GM18511 (cell line): ENCODE results near the gene TIMMDC1.

Experiments
- ATAC-seq: cut with Tn5 transposase; IDR thresholded peaks from one replicate; pipeline ENCODE4 v1.9.1; 2021; ENCODE audit warnings: mild to moderate bottlenecking, moderate library complexity; ENCODE audit not compliant: unreplicated experiment

TIMMDC1 gene, protein sequence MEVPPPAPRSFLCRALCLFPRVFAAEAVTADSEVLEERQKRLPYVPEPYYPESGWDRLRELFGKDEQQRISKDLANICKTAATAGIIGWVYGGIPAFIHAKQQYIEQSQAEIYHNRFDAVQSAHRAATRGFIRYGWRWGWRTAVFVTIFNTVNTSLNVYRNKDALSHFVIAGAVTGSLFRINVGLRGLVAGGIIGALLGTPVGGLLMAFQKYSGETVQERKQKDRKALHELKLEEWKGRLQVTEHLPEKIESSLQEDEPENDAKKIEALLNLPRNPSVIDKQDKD

GRCh38 chr3:119498186-119499011 is at the start of gene TIMMDC1:
Gene TIMMDC1, plus strand, starts transcription at chr3:119498547. Its CDS starts 187 bp downstream, at chr3:119498734.
- peak; percentile 98 for ATAC-seq

DNA sequence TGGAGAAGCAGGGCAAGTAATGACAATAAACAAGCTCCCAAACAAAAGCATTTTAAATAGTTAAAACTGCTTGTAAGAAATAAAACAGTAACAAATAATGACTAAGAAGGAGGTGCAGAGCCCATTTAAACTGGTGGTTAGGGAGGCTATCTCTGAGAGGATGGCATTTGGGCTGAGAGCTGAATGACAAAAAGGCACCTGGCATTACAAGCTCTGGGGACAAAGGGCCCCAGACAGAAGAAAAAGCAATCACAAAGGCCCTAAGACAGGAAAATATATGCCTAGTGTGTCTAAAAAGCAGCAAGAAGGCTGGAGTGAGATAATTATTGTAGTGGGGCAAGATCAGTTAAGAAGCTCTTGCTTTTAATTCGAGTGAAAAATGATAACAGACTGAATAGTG is 44.5 kb upstream of the TIMMDC1 start:
- no peak for ATAC-seq

GRCh38 chr3:119456469-119456868 is 41.9 kb upstream of the TIMMDC1 start:
- no peak for ATAC-seq

GRCh38 chr3:119457246-119457645 is 41.1 kb upstream of the TIMMDC1 start:
- no peak for ATAC-seq

DNA sequence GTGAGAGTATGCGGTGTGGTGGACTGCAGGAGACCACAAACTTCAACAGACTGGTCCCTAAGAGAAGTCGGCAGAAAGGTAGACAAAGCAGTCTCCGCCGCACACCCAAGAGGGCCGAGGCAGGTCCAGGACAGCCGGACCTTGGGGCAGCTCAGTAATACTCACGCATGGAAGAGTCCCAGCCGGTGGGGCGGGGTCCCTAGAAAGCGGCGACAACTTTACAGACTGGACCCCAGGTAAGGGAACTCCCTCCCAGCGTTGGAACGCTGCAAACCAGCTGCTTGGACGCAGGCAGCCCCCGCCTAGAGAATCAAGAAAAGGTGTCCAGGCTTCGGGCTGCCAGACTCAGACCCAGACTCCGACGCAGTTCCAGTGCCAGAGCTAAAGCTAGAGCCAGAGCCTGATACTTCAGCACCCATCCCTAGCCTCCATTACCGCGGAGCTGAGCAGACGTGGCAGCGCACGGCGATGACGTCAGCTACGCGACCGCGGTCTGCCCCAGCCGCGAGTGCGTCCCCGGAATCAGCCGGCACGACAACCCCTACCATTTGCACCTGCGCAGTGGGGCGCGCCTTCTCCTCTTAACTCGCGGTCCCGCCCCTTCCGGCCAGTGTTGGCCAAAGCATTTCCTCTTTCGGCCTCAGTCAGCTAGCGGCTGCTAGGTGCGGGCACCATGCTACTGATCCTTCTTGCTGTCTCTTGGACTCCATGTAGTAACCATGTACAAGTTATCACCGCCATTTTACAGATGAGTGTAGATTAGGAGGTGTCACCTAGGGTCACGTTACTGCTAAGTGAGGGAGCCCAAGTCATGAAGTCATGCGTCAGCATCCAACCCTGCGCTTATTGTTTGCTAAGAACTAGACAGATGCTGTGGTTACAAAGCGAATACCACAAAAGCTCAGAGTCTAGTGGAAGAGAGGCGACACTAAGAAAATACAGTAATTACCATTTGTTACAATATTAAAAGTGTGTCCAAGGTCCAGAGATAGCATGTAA is 34.9 kb upstream of the TIMMDC1 start, which contains the start of gene TMEM39A:
Gene TMEM39A (minus strand): TSS at position 445 of the 999 bp plus-strand sequence. CDS start 1,541 bp downstream, outside the sequence.
- ATAC-seq: peak; percentile 93

DNA sequence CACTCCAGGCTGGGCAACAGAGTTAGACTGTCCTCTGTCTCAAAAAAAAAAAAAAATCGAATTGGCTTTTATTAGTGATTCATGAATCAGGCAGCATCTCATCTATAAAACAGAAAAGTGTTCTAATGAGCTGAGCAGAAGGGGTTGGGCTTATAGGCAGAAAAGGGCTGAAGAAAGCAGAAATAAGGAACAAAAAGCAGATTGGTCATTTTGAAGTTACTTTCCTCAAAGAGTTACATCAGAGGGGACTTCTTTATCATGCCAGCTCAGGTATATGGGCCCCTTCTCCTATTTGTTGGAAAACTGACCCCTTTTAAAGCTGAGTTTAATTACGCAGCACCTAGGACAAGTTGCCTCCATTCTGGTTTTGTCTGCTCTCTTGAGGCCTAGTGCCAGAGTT is 30.3 kb upstream of the TIMMDC1 start:
- no peak for ATAC-seq

DNA sequence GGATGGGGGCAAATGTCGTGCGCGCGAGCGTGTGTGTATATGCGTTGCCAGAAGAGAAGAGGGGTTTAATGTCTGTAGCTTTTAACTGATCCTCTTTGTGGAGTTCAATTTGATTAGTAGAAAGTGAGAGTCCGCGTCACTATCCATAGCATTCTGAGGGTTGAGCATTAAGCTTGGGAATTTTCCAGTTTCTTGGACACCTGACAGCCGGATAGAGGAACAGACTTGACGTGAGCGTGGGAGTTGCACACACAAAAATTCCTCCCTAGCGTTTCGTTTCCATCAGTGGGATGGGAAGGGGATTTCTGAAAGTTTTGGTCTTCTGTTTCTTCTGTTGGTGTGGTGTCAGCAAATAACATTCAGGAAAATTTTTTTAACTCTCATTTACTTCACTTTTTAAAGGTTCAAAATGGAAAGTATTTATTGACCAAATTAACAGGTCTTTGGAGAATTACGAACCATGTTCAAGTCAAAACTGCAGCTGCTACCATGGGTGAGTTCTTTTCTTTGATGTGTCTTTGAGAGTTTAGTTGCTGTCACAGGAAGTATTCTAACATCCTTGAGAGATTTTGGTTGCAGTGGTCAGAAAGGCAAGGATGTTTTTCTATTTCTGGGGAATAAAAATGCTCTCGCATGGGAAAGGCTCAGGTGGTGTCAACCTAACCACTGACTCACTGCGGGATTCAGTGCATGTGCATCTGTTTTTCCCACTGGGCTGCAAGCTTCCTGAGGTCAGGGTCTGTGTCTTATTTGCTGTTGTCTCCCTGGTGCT is 28.7 kb upstream of the TIMMDC1 start:
- ATAC-seq: no peak

DNA sequence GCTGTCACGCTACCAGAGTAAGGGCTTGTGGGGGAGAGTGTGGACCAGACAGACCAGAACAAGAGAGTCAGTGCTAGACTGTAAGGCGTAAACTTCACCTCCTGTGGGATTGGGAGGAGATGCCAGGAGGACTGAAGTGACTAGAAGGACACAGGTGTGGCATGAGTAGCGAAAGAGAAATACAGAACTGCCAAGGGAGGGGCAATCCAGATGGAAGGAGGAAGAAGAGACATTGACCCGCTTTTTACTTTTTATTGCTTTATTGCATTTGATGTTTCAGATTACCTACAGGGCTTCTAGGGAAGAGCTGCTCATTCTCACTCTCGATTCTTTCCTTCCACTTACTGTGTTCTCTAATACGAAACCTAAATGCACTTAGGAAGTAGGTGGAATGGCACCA is 27.5 kb upstream of the TIMMDC1 start:
- ATAC-seq: no peak

GRCh38 chr3:119481079-119481478 is 17.3 kb upstream of the TIMMDC1 start:
- ATAC-seq: no peak

- no peak for ATAC-seq
These were observed 15.2 kb upstream of the TIMMDC1 start for GRCh38 chr3:119483101-119483500.

- ATAC-seq: no peak
These were observed 12.8 kb upstream of the TIMMDC1 start for GRCh38 chr3:119485563-119485962.

GRCh38 chr3:119490153-119490552 is 8.2 kb upstream of the TIMMDC1 start:
- no peak for ATAC-seq

GRCh38 chr3:119492128-119492527 is 6.2 kb upstream of the TIMMDC1 start:
- no peak for ATAC-seq

- ATAC-seq: no peak
These were observed 5.5 kb upstream of the TIMMDC1 start for GRCh38 chr3:119492810-119493209.

- ATAC-seq: no peak
These were observed 3.8 kb upstream of the TIMMDC1 start for GRCh38 chr3:119494597-119494996.

DNA sequence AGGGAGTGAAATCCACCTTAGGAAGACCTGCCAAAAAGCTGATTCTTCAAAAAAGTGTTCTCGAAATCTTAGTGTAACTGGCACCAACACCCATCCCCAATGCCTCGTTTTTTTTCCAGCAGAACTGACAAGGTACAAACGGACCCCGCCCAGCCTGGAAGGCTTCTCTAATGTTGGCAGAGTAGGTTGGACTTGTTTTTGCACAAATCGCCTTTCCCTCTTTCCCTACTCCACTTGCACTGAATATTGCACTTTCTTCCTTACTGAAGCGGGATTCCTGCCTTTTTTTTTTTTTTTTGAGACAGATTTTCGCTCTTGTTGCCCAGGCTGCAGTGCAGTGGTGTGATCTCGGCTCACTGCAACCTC is 544 bp upstream of the TIMMDC1 start:
- peak; percentile 1 for ATAC-seq

- ATAC-seq: no peak
These were observed 1.9 kb downstream of the TIMMDC1 start for GRCh38 chr3:119500265-119500664.

GRCh38 chr3:119500901-119501300 is 2.6 kb downstream of the TIMMDC1 start:
- no peak for ATAC-seq

GRCh38 chr3:119506631-119507030 is 8.3 kb downstream of the TIMMDC1 start:
- no peak for ATAC-seq

GRCh38 chr3:119507404-119507803 is 9.1 kb downstream of the TIMMDC1 start:
- no peak for ATAC-seq
